B cell (primary cell): Measurements from ENCODE around the gene TOMM40. TPM values are rescaled to one million over a fixed set of nuclear protein-coding genes. Genes with fewer than 3 reads are reported as not detected.

ENCODE experiments used
- ATAC-seq: fragments of 200-7000 bp; cut with Tn5 transposase; one replicate; pipeline ENCODE4 v1.10.0; 2021; ENCODE audit warnings: low read depth, mild to moderate bottlenecking, moderate number of reproducible peaks, moderate library complexity
- CTCF ChIA-PET: fragments of 350-600 bp; sonication (Branson Sonifier 250); formaldehyde crosslinking; loops from one replicate; lab custom pipeline; 2021; ENCODE audit warnings: antibody characterized with exemption, inconsistent platforms; lab: Charles Lee
- POLR2A ChIA-PET: fragments of 350-600 bp; sonication (Branson Sonifier 250); formaldehyde crosslinking; loops from one replicate; lab custom pipeline; 2021; ENCODE audit warnings: antibody characterized with exemption; lab: Charles Lee
- DNase-seq: peaks from one replicate; pipeline ENCODE4 v3.0.0; 2013
- H2AFZ ChIP-seq: 2 replicates; pipeline ENCODE4 v1.6.1; 2012; ENCODE audit warnings: mild to moderate bottlenecking, low read depth, low read length; ENCODE audit not compliant: insufficient read depth, poor library complexity, severe bottlenecking
- H3K27ac ChIP-seq, 2 donors: 1 replicate in 1 of 2; 2 replicates in 1 of 2; pipeline ENCODE4 v1.5.1; 2012 to 2013; ENCODE audit warnings: low read length in 2 of 2, mild to moderate bottlenecking in 2 of 2, moderate library complexity in 1 of 2
- H3K27me3 ChIP-seq, 4 experiments: fragments of 200-600 bp in 1 of 4; sonication (generic) in 1 of 4; replicated peaks in 1 of 4; 1 replicate in 2 of 4; 2 replicates in 2 of 4; pipeline versions ENCODE4 v1.6.1 to v1.7.0; 2013 to 2016; ENCODE audit warnings: low read length in 3 of 4, mild to moderate bottlenecking in 2 of 4, mixed read lengths in 1 of 4, moderate library complexity in 1 of 4; ENCODE audit not compliant: insufficient read depth in 4 of 4, control insufficient read depth in 3 of 4; ENCODE audit errors: control extremely low read depth in 1 of 4
- H3K36me3 ChIP-seq, 2 experiments: replicated peaks in 1 of 2; 1 replicate in 1 of 2; 2 replicates in 1 of 2; pipeline versions ENCODE4 v1.6.1 to v1.7.1; 2013; ENCODE audit warnings: low read length in 1 of 2; ENCODE audit not compliant: insufficient read depth in 2 of 2, control insufficient read depth in 1 of 2; ENCODE audit errors: control extremely low read depth in 1 of 2, extremely low read depth in 1 of 2
- H3K4me1 ChIP-seq, 2 donors: fragments of 200-600 bp in 1 of 2; sonication (generic) in 1 of 2; 1 replicate in 1 of 2; 2 replicates in 1 of 2; pipeline versions ENCODE4 v1.5.1 to v1.6.1; 2013 to 2017; ENCODE audit warnings: low read length in 2 of 2; ENCODE audit not compliant: control insufficient read depth in 2 of 2, insufficient read depth in 2 of 2
- H3K4me2 ChIP-seq: replicated peaks from 2 replicates; pipeline ENCODE3; 2012; ENCODE audit warnings: mild to moderate bottlenecking, low read depth, low read length; ENCODE audit not compliant: poor library complexity, severe bottlenecking
- H3K4me3 ChIP-seq, 5 experiments: fragments of 200-600 bp in 1 of 5; sonication (generic) in 1 of 5; 1 replicate in 3 of 5; 2 replicates in 2 of 5; pipeline versions ENCODE4 v1.5.1 to v1.7.0; 2011 to 2016; ENCODE audit warnings: low read length in 4 of 5, mild to moderate bottlenecking in 4 of 5, low read depth in 2 of 5, control low read depth in 1 of 5, moderate library complexity in 1 of 5; ENCODE audit not compliant: insufficient read depth in 1 of 5; ENCODE audit errors: control extremely low read depth in 1 of 5, extremely low read depth in 1 of 5
- H3K79me2 ChIP-seq: fragments of 200-600 bp; sonication (generic); one replicate; pipeline ENCODE4 v1.6.0; 2016; ENCODE audit warnings: low read length; ENCODE audit not compliant: control insufficient read depth, insufficient read depth
- H3K9ac ChIP-seq: fragments of 200-600 bp; sonication (generic); 2 replicates; pipeline ENCODE4 v1.6.1; 2017; ENCODE audit warnings: mild to moderate bottlenecking, low read length, moderate library complexity
- H3K9me3 ChIP-seq, 3 donors: one replicate each; pipeline versions ENCODE4 v1.6.1 to v1.7.1; 2013; ENCODE audit warnings: low read length in 2 of 3; ENCODE audit not compliant: control insufficient read depth in 2 of 3, insufficient read depth in 1 of 3; ENCODE audit errors: control extremely low read depth in 1 of 3
- H4K20me1 ChIP-seq: 2 replicates; pipeline ENCODE4 v1.6.0; 2012; ENCODE audit warnings: mild to moderate bottlenecking, low read length; ENCODE audit not compliant: insufficient read depth, control insufficient read depth, poor library complexity, severe bottlenecking
- H3K27ac Mint-ChIP-seq: one replicate; pipeline ENCODE4 v1.8.0; 2021; ENCODE audit warnings: mixed read lengths
- H3K27me3 Mint-ChIP-seq: one replicate; pipeline ENCODE4 v1.8.0; 2021; ENCODE audit warnings: mixed read lengths
- H3K4me1 Mint-ChIP-seq: one replicate; pipeline ENCODE4 v1.8.0; 2021; ENCODE audit warnings: mixed read lengths
- H3K4me3 Mint-ChIP-seq: one replicate; pipeline ENCODE4 v1.8.0; 2021; ENCODE audit warnings: mixed read lengths
- H3K9me3 Mint-ChIP-seq: one replicate; pipeline ENCODE4 v1.8.0; 2022; ENCODE audit warnings: mixed read lengths; ENCODE audit not compliant: insufficient read depth
- EZH2 ChIP-seq: IDR thresholded peaks from 2 replicates; pipeline ENCODE4 v1.6.1; 2012; ENCODE audit warnings: borderline replicate concordance, low read depth, mild to moderate bottlenecking, moderate library complexity, low read length; ENCODE audit not compliant: insufficient read depth, poor library complexity, severe bottlenecking
- WGBS: methylation state at CpG from one replicate; pipeline ENCODE4 v1.1.5; 2013; ENCODE audit warnings: missing lambda C conversion rate; ENCODE audit not compliant: insufficient coverage; 5-methylcytosine and 5-hydroxymethylcytosine counted together
- intact Hi-C: fragments of 100-400 bp; cut with micrococcal nuclease; formaldehyde crosslinking; loops from one replicate; pipeline ENCODE4 v1.10.0; 2022
- polyA plus RNA-seq: library from polyadenylated mRNA; depleted of rRNA; stranded (reverse); fragments of >200 nt; gene quantifications from 2 replicates; pipeline ENCODE4 v1.2.3, GENCODE V29; 2012
- total RNA-seq, 2 donors: library from RNA; stranded (reverse); fragments of 120-200 nt in 1 of 2; gene quantifications; 1 replicate in 1 of 2; 2 replicates in 1 of 2; pipeline versions ENCODE4 v1.2.3 to v1.2.4, GENCODE V29; 2013 to 2022
- TF ChIP-seq, protein P1 (sequence below): fragments of 200-600 bp; IDR thresholded peaks from one replicate; pipeline ENCODE4 v1.8.0; 2022; ENCODE audit warnings: antibody characterized with exemption, mild to moderate bottlenecking

Gene TOMM40
- total and polyA plus RNA-seq, 2 donors (not counting 1 experiment from before 2014, with no cell fraction given), result 30.9 to 31.1 TPM

DNA sequence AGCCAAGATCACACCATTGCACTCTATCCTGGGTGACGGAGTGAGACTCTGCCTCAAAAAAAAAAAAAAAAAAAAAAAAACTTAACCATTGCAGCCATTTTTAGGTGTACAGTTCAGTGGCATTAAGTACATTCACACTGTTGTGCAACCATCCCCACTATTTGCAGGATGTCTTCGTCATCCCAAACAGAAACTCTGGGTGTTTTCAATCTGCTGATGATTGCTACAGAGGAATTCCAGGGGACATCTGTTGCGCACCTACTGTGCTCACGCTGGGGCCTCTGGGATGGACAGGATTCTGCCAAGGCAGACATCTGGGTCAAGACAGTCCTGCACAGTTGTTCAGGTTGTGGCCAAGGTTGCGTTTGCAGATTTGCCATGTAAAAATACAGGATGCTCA lies 48.6 kb downstream of the TOMM40 start:
- Mint-ChIP-seq H3K9me3 (no peaks in the 10 kb centered on the region), H3K27me3 (no peaks in the 10 kb centered on the region), H3K27ac (no peak overlapping the region), H3K4me1 (peaks cover 12% of the 10 kb centered on the region), H3K4me3 (no peak overlapping the region)
- Histone ChIP-seq H4K20me1 (no peaks in the 10 kb centered on the region), H3K36me3 (no peaks in the 10 kb centered on the region), H2AFZ (no peak overlapping the region), H3K4me3 (no peak overlapping the region), H3K4me1 (peaks cover 4 to 11% of the 10 kb centered on the region in 2 donors), H3K9me3 (no peaks in the 10 kb centered on the region), H3K79me2 (no peaks in the 10 kb centered on the region), H3K27me3 (no peaks in the 10 kb centered on the region), H3K27ac (no peak overlapping the region), H3K4me2 (no peak overlapping the region), H3K9ac (no peak overlapping the region)
- DNase-seq, result no peak
- ChIA-PET POLR2A (interaction anchor here (0.6 kb wide), 1 partner anchor 178 kb away, joined by 5 read pairs; no protein-coding TSS in a partner anchor), CTCF (no interaction called here)
- intact Hi-C loops, result no loop called here
- ATAC-seq, result no peak
- TF ChIP-seq EZH2, result no peak
- TF ChIP-seq, protein P1, sequence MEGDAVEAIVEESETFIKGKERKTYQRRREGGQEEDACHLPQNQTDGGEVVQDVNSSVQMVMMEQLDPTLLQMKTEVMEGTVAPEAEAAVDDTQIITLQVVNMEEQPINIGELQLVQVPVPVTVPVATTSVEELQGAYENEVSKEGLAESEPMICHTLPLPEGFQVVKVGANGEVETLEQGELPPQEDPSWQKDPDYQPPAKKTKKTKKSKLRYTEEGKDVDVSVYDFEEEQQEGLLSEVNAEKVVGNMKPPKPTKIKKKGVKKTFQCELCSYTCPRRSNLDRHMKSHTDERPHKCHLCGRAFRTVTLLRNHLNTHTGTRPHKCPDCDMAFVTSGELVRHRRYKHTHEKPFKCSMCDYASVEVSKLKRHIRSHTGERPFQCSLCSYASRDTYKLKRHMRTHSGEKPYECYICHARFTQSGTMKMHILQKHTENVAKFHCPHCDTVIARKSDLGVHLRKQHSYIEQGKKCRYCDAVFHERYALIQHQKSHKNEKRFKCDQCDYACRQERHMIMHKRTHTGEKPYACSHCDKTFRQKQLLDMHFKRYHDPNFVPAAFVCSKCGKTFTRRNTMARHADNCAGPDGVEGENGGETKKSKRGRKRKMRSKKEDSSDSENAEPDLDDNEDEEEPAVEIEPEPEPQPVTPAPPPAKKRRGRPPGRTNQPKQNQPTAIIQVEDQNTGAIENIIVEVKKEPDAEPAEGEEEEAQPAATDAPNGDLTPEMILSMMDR, result no peak
- WGBS, result 100% methylated on average over 3 of the region's 5 CpGs

DNA sequence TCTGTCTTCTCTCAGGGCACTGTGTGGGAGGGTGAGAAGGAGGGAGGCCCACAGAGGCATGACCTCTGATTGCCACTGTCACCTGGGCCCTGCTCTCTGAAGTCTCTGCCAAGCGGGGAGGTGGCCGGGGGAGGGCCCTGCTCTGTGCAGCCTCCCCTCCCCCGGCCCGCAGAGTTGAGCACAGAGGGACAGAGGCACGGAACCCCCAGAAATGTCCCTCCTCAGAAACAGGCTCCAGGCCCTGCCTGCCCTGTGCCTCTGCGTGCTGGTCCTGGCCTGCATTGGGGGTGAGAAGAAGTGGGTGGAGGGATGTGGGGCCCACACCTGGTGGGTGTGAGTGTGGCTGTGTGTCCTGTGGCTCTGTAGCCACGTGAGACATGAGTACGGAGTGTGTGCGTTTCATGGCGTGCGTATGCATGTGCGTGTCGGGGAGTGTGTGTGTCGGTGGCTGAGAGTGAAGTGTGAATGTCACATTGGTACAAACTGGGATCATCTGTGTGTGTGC lies 51.1 kb downstream of the TOMM40 start, which contains the start of gene APOC4:
Gene APOC4, plus strand, starts transcription at position 171 of the 505 bp plus-strand sequence. Its CDS starts 41 bp downstream, at position 212.
- Histone ChIP-seq H3K9ac (no peak within 1 kb of the TSS), H2AFZ (no peak within 1 kb of the TSS), H3K9me3 (no peaks in the 10 kb centered on the region), H3K4me3 (no peak within 1 kb of the TSS), H3K36me3 (no peaks in the 10 kb centered on the region), H3K27me3 (no peaks in the 10 kb centered on the region), H3K27ac (no peak within 1 kb of the TSS), H3K4me2 (no peak within 1 kb of the TSS), H4K20me1 (no peaks in the 10 kb centered on the region), H3K79me2 (no peaks in the 10 kb centered on the region), H3K4me1 (peaks cover 4 to 11% of the 10 kb centered on the region in 2 donors)
- ATAC-seq (no peak), DNase-seq (no peak)
- TF ChIP-seq EZH2, result no peak
- TF ChIP-seq, protein P1, result no peak
- Mint-ChIP-seq H3K27me3 (no peaks in the 10 kb centered on the region), H3K4me1 (peaks cover 12% of the 10 kb centered on the region), H3K27ac (no peak within 1 kb of the TSS), H3K9me3 (no peaks in the 10 kb centered on the region), H3K4me3 (no peak within 1 kb of the TSS)
- ChIA-PET POLR2A (no interaction called here), CTCF (no interaction called here)
- 84% methylated on average over 11 of the region's 14 CpGs for WGBS
- intact Hi-C loops, result no loop called here
